Measurements from ENCODE around the gene ZNF865.

ZNF865 gene

GRCh38 chr19:55620410-55621204 lies 15.2 kb downstream of the ZNF865 start:
- peaks cover 28% of the 10 kb centered on the region for H3K36me3 ChIP-seq (ENCODE audit: insufficient read depth, low read length)
- H3K9ac ChIP-seq (ENCODE audit: low read depth, low read length), result no peak overlapping the region
- H3K9me3 ChIP-seq (ENCODE audit: insufficient read depth, low read depth, low read length), result no peaks in the 10 kb centered on the region
- H3K4me1 ChIP-seq (ENCODE audit: insufficient read depth, low read length), result no peaks in the 10 kb centered on the region
- H3K27me3 ChIP-seq (ENCODE audit: insufficient read depth, low read length), result no peaks in the 10 kb centered on the region
- H3K4me3 ChIP-seq (ENCODE audit: low read length), result no peak overlapping the region
- WGBS, result 91% methylated on average over 12 of the region's 12 CpGs
- no peak overlapping the region for H3K27ac ChIP-seq (ENCODE audit: low read depth, low read length)

- WGBS, result 94% methylated on average over 9 of the region's 9 CpGs
- no peak overlapping the region for H3K27ac ChIP-seq (ENCODE audit: low read depth, low read length)
- no peaks in the 10 kb centered on the region for H3K4me1 ChIP-seq (ENCODE audit: insufficient read depth, low read length)
- H3K9ac ChIP-seq (ENCODE audit: low read depth, low read length), result no peak overlapping the region
- no peak overlapping the region for H3K4me3 ChIP-seq (ENCODE audit: low read length)
- H3K27me3 ChIP-seq (ENCODE audit: insufficient read depth, low read length), result no peaks in the 10 kb centered on the region
- peaks cover 25% of the 10 kb centered on the region for H3K36me3 ChIP-seq (ENCODE audit: insufficient read depth, low read length)
- H3K9me3 ChIP-seq (ENCODE audit: insufficient read depth, low read depth, low read length), result no peaks in the 10 kb centered on the region
Observed at GRCh38 chr19:55621205-55621672, 15.8 kb downstream of the ZNF865 start.

- Histone ChIP-seq H3K9ac (ENCODE audit: low read depth, low read length) (no peak overlapping the region), H3K27ac (ENCODE audit: low read depth, low read length) (no peak overlapping the region), H3K36me3 (ENCODE audit: insufficient read depth, low read length) (peaks cover 20% of the 10 kb centered on the region), H3K4me1 (ENCODE audit: insufficient read depth, low read length) (no peaks in the 10 kb centered on the region), H3K9me3 (ENCODE audit: insufficient read depth, low read depth, low read length) (no peaks in the 10 kb centered on the region), H3K27me3 (ENCODE audit: insufficient read depth, low read length) (no peaks in the 10 kb centered on the region), H3K4me3 (ENCODE audit: low read length) (no peak overlapping the region)
- 97% methylated on average over 55 of the region's 55 CpGs for WGBS
Observed at GRCh38 chr19:55621673-55622231, 16.3 kb downstream of the ZNF865 start.

GRCh38 chr19:55622242-55622969 lies 17.0 kb downstream of the ZNF865 start:
- Histone ChIP-seq H3K9me3 (ENCODE audit: insufficient read depth, low read depth, low read length) (no peaks in the 10 kb centered on the region), H3K27ac (ENCODE audit: low read depth, low read length) (no peak overlapping the region), H3K4me3 (ENCODE audit: low read length) (no peak overlapping the region), H3K27me3 (ENCODE audit: insufficient read depth, low read length) (no peaks in the 10 kb centered on the region), H3K36me3 (ENCODE audit: insufficient read depth, low read length) (peaks cover 16% of the 10 kb centered on the region), H3K4me1 (ENCODE audit: insufficient read depth, low read length) (no peaks in the 10 kb centered on the region), H3K9ac (ENCODE audit: low read depth, low read length) (no peak overlapping the region)
- 96% methylated on average over 40 of the region's 40 CpGs for WGBS

GRCh38 chr19:55623130-55623529 lies 17.7 kb downstream of the ZNF865 start:
- Histone ChIP-seq H3K27me3 (ENCODE audit: insufficient read depth, low read length) (no peaks in the 10 kb centered on the region), H3K4me1 (ENCODE audit: insufficient read depth, low read length) (no peaks in the 10 kb centered on the region), H3K9me3 (ENCODE audit: insufficient read depth, low read depth, low read length) (no peaks in the 10 kb centered on the region), H3K27ac (ENCODE audit: low read depth, low read length) (no peak overlapping the region), H3K9ac (ENCODE audit: low read depth, low read length) (no peak overlapping the region), H3K36me3 (ENCODE audit: insufficient read depth, low read length) (peaks cover 12% of the 10 kb centered on the region; the same call in 1 of the 2 replicates), H3K4me3 (ENCODE audit: low read length) (no peak overlapping the region)
- 97% methylated on average over 6 of the region's 7 CpGs for WGBS

- no peak overlapping the region for H3K27ac ChIP-seq (ENCODE audit: low read depth, low read length)
- H3K4me1 ChIP-seq (ENCODE audit: insufficient read depth, low read length), result no peaks in the 10 kb centered on the region
- H3K9ac ChIP-seq (ENCODE audit: low read depth, low read length), result no peak overlapping the region
- no peaks in the 10 kb centered on the region for H3K9me3 ChIP-seq (ENCODE audit: insufficient read depth, low read depth, low read length)
- H3K4me3 ChIP-seq (ENCODE audit: low read length), result peak overlapping the region; percentile 45
- no peaks in the 10 kb centered on the region for H3K27me3 ChIP-seq (ENCODE audit: insufficient read depth, low read length)
- H3K36me3 ChIP-seq (ENCODE audit: insufficient read depth, low read length), result peaks cover 12% of the 10 kb centered on the region; the same call in 1 of the 2 replicates
- whole genome bisulfite sequencing, result 92% methylated on average over 6 of the region's 7 CpGs
Observed at GRCh38 chr19:55623561-55623960, 18.1 kb downstream of the ZNF865 start.

GRCh38 chr19:55624109-55625003 lies 18.9 kb downstream of the ZNF865 start, which contains the start of gene ZNF784:
ZNF784 (minus strand) TSS chr19:55624566; CDS start chr19:55624561, 5 bp downstream.
- H3K4me1 ChIP-seq (ENCODE audit: insufficient read depth, low read length), result no peaks in the 10 kb centered on the region
- 2% methylated on average over 52 of the region's 56 CpGs for WGBS
- peak within 1 kb of the TSS; percentile 99 for H3K27ac ChIP-seq (ENCODE audit: low read depth, low read length)
- peaks cover 12% of the 10 kb centered on the region; the same call in 1 of the 2 replicates for H3K36me3 ChIP-seq (ENCODE audit: insufficient read depth, low read length)
- peak within 1 kb of the TSS; percentile 61 for H3K4me3 ChIP-seq (ENCODE audit: low read length)
- H3K9me3 ChIP-seq (ENCODE audit: insufficient read depth, low read depth, low read length), result no peaks in the 10 kb centered on the region
- peak within 1 kb of the TSS; percentile 74 for H3K9ac ChIP-seq (ENCODE audit: low read depth, low read length)
- no peaks in the 10 kb centered on the region for H3K27me3 ChIP-seq (ENCODE audit: insufficient read depth, low read length)

GRCh38 chr19:55625004-55625326 lies 19.5 kb downstream of the ZNF865 start:
- peaks cover 12% of the 10 kb centered on the region; the same call in 1 of the 2 replicates for H3K36me3 ChIP-seq (ENCODE audit: insufficient read depth, low read length)
- H3K27me3 ChIP-seq (ENCODE audit: insufficient read depth, low read length), result no peaks in the 10 kb centered on the region
- H3K9ac ChIP-seq (ENCODE audit: low read depth, low read length), result no peak overlapping the region
- WGBS, result 62% methylated on average over 11 of the region's 11 CpGs
- H3K27ac ChIP-seq (ENCODE audit: low read depth, low read length), result peak overlapping the region; percentile 99; the same call in 1 of the 2 replicates
- no peaks in the 10 kb centered on the region for H3K9me3 ChIP-seq (ENCODE audit: insufficient read depth, low read depth, low read length)
- peak overlapping the region; percentile 61 for H3K4me3 ChIP-seq (ENCODE audit: low read length)
- no peaks in the 10 kb centered on the region for H3K4me1 ChIP-seq (ENCODE audit: insufficient read depth, low read length)

- H3K9me3 ChIP-seq (ENCODE audit: insufficient read depth, low read depth, low read length), result no peaks in the 10 kb centered on the region
- 92% methylated on average over 10 of the region's 11 CpGs for WGBS
Observed at GRCh38 chr19:55626350-55626749, 20.9 kb downstream of the ZNF865 start.

GRCh38 chr19:55632463-55632834 lies 27.0 kb downstream of the ZNF865 start:
- Histone ChIP-seq H3K9ac (ENCODE audit: low read depth, low read length) (no peak overlapping the region), H3K27ac (ENCODE audit: low read depth, low read length) (no peak overlapping the region), H3K4me1 (ENCODE audit: insufficient read depth, low read length) (peaks cover 7% of the 10 kb centered on the region; the same call in 1 of the 2 replicates), H3K27me3 (ENCODE audit: insufficient read depth, low read length) (no peaks in the 10 kb centered on the region), H3K9me3 (ENCODE audit: insufficient read depth, low read depth, low read length) (no peaks in the 10 kb centered on the region), H3K4me3 (ENCODE audit: low read length) (no peak overlapping the region), H3K36me3 (ENCODE audit: insufficient read depth, low read length) (no peaks in the 10 kb centered on the region)
- WGBS, result 32% methylated on average over 3 of the region's 3 CpGs

More at GRCh38 chr19:55626350-55626749, 20.9 kb downstream of the ZNF865 start:
- Histone ChIP-seq H3K4me1 (ENCODE audit: insufficient read depth, low read length) (no peaks in the 10 kb centered on the region), H3K36me3 (ENCODE audit: insufficient read depth, low read length) (no peaks in the 10 kb centered on the region), H3K27ac (ENCODE audit: low read depth, low read length) (no peak overlapping the region), H3K4me3 (ENCODE audit: low read length) (no peak overlapping the region), H3K27me3 (ENCODE audit: insufficient read depth, low read length) (no peaks in the 10 kb centered on the region), H3K9ac (ENCODE audit: low read depth, low read length) (no peak overlapping the region)

Data from HUES64 (cell line).